Gastroesophageal sphincter (tissue), 3 donors: Measurements from ENCODE around the gene L3MBTL3.

ENCODE experiments used
- CTCF ChIP-seq, 4 experiments: fragments of 200-600 bp in 2 of 4; fragments of 450-650 bp in 2 of 4; sonication (generic) in 1 of 4; IDR thresholded peaks; one replicate each; pipeline ENCODE4 v1.5.1; 2017 to 2019; ENCODE audit warnings: antibody characterized with exemption in 4 of 4, mild to moderate bottlenecking in 2 of 4, moderate library complexity in 2 of 4
- EP300 ChIP-seq: sonication (generic); formaldehyde crosslinking; IDR thresholded peaks from one replicate; pipeline ENCODE4 v1.6.1; 2017; ENCODE audit warnings: antibody characterized with exemption, mild to moderate bottlenecking
- POLR2AphosphoS5 ChIP-seq: sonication (generic); formaldehyde crosslinking; IDR thresholded peaks from one replicate; pipeline ENCODE4 v1.6.1; 2017; ENCODE audit warnings: antibody characterized with exemption

GRCh38 chr6:130182466-130182865 is 164.1 kb downstream of the L3MBTL3 start:
- TF ChIP-seq CTCF (IDR thresholded peaks at IDR 0.05): no peak
- TF ChIP-seq POLR2AphosphoS5: no peak
- no peak for TF ChIP-seq EP300
